Measurements from ENCODE around the gene CARMIL1.

CARMIL1 gene

DNA sequence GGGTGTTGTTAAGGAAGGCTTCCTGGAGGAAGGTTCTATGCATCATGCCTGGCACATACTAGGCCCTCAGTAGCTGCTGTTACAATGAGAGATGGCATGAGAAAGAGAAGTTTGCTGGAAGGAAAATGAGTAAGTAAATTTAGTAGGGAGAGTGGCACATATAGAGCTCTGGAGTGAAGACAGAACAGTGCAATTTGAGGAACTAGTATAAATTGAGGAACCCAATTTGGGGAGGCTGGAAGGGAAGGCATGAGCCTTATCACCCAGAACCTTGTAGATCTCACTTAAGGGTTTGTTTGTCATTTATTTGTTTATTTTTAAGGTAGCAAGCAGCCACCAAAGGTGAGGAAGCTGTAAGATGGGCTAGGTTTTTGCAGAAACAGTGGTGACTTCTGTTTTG, 285.8 kb downstream of the CARMIL1 start:
- Histone ChIP-seq H3K9me3 (no peaks in the 10 kb centered on the region), H3K36me3 (no peaks in the 10 kb centered on the region), H3K27me3 (no peaks in the 10 kb centered on the region), H3K27ac (no peak overlapping the region), H3K4me3 (ENCODE audit: low read depth in 1 of 2, low read length in 1 of 2) (no peak overlapping the region), H3K4me1 (ENCODE audit: control insufficient read depth in 1 of 2, insufficient read depth in 1 of 2, low read depth in 1 of 2, low read length in 1 of 2) (no peaks in the 10 kb centered on the region)
- TF ChIP-seq, protein P1, sequence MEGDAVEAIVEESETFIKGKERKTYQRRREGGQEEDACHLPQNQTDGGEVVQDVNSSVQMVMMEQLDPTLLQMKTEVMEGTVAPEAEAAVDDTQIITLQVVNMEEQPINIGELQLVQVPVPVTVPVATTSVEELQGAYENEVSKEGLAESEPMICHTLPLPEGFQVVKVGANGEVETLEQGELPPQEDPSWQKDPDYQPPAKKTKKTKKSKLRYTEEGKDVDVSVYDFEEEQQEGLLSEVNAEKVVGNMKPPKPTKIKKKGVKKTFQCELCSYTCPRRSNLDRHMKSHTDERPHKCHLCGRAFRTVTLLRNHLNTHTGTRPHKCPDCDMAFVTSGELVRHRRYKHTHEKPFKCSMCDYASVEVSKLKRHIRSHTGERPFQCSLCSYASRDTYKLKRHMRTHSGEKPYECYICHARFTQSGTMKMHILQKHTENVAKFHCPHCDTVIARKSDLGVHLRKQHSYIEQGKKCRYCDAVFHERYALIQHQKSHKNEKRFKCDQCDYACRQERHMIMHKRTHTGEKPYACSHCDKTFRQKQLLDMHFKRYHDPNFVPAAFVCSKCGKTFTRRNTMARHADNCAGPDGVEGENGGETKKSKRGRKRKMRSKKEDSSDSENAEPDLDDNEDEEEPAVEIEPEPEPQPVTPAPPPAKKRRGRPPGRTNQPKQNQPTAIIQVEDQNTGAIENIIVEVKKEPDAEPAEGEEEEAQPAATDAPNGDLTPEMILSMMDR (IDR thresholded peaks at IDR 0.05) = no peak

DNA sequence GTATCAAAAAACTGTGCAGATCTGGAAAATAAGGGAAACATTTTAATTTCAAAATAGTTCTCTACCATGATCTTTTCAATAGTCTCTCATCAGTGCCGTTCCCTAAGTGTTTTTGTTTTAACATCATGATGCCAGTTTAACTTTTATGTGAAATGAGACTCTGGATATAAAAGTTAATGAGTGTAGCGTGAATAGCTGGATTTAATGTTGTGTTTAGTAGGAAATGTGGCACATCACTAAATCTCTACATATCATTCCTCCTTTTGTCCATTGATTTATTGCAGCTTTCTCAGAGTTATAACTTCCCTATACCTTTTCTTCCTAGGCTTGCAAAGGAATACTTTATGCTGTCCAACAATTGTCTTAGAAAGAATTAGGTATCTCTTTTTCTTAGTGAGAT, 291.4 kb downstream of the CARMIL1 start:
- Histone ChIP-seq H3K27me3 (no peaks in the 10 kb centered on the region), H3K4me3 (ENCODE audit: low read depth in 1 of 2, low read length in 1 of 2) (no peak overlapping the region), H3K4me1 (ENCODE audit: control insufficient read depth in 1 of 2, insufficient read depth in 1 of 2, low read depth in 1 of 2, low read length in 1 of 2) (no peaks in the 10 kb centered on the region), H3K27ac (no peak overlapping the region), H3K9me3 (no peaks in the 10 kb centered on the region), H3K36me3 (no peaks in the 10 kb centered on the region)
- TF ChIP-seq, protein P1 (IDR thresholded peaks at IDR 0.05) = no peak

DNA sequence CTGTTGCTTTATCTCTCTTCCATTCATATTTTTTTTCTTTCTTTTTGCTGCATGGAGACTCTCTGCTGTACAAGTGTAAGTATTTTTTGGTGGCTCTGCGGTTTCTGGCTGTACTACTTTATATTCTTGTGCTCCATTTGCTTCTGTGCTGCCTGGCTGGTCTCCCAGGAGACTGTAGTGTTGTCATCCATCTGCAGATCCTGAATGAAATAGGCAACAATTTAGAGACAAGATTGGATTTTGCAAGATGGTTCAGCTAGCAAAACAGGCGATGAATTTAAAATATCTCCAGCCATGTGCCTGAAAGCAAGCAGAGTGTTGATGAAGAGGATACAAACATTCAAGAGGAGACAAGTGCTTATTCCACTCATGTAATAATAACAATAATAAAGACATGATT, 297.7 kb downstream of the CARMIL1 start:
- Histone ChIP-seq H3K4me3 (ENCODE audit: low read depth in 1 of 2, low read length in 1 of 2) (no peak overlapping the region), H3K27me3 (no peaks in the 10 kb centered on the region), H3K4me1 (ENCODE audit: control insufficient read depth in 1 of 2, insufficient read depth in 1 of 2, low read depth in 1 of 2, low read length in 1 of 2) (no peaks in the 10 kb centered on the region), H3K36me3 (no peaks in the 10 kb centered on the region), H3K27ac (no peak overlapping the region), H3K9me3 (no peaks in the 10 kb centered on the region)
- TF ChIP-seq, protein P1 (IDR thresholded peaks at IDR 0.05) = no peak

DNA sequence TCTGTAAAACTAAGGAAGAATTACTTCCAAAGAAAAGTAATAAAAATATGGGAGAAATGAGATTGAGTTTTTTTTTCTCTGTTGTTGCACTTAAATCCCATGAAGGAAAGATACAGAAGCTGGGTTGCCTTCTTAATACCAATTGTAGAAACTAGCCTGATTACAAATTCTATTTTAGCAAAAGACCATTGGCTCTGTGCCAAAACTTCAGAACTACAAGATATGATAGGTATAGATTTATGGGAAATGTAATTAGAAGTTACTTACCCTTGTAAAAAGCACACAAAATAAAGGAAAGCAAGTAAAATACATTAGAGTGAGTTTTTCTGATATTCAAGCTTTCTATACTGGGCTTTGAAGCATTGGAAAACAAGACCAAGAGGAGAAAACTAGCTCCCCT, 299.4 kb downstream of the CARMIL1 start:
- TF ChIP-seq, protein P1 (IDR thresholded peaks at IDR 0.05) = no peak
- Histone ChIP-seq H3K27ac (no peak overlapping the region), H3K27me3 (no peaks in the 10 kb centered on the region)

DNA sequence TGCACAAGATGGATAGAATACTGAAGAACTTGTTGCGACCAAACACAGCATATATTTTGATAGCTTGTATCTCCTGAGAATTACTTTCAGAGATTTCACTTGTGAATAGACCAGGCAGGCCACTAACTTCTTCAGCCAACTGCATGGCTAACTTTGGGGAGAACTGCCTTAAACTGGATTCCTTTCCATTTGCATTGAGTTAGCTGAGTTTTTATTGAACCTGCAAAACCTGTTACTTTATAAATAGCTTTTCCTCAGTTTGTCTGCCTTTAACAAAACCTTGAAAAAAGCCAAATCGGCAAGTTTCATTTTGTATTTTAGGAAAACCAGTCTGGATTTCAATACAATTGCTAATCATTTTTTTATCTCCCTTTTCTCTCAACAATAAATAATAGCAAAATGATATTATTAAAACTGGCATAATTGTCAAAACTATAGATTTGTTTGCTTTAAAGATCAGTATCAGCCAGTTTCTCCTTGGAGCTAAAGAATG, 300.3 kb downstream of the CARMIL1 start:
- H3K4me3 ChIP-seq (ENCODE audit: low read depth in 1 of 2, low read length in 1 of 2) = no peak overlapping the region
- no peak overlapping the region for H3K27ac ChIP-seq
- H3K9me3 ChIP-seq = no peaks in the 10 kb centered on the region
- no peaks in the 10 kb centered on the region for H3K4me1 ChIP-seq (ENCODE audit: control insufficient read depth in 1 of 2, insufficient read depth in 1 of 2, low read depth in 1 of 2, low read length in 1 of 2)
- H3K36me3 ChIP-seq = no peaks in the 10 kb centered on the region
- TF ChIP-seq, protein P1 (IDR thresholded peaks at IDR 0.05) = no peak
- H3K27me3 ChIP-seq = no peaks in the 10 kb centered on the region

More for the DNA sequence above, 299.4 kb downstream of the CARMIL1 start:
- Histone ChIP-seq H3K4me1 (ENCODE audit: control insufficient read depth in 1 of 2, insufficient read depth in 1 of 2, low read depth in 1 of 2, low read length in 1 of 2) (no peaks in the 10 kb centered on the region), H3K4me3 (ENCODE audit: low read depth in 1 of 2, low read length in 1 of 2) (no peak overlapping the region), H3K9me3 (no peaks in the 10 kb centered on the region), H3K36me3 (no peaks in the 10 kb centered on the region)

Measured in neutrophil (primary cell).